ENCODE results near the gene TPX2.

The TPX2 gene

DNA sequence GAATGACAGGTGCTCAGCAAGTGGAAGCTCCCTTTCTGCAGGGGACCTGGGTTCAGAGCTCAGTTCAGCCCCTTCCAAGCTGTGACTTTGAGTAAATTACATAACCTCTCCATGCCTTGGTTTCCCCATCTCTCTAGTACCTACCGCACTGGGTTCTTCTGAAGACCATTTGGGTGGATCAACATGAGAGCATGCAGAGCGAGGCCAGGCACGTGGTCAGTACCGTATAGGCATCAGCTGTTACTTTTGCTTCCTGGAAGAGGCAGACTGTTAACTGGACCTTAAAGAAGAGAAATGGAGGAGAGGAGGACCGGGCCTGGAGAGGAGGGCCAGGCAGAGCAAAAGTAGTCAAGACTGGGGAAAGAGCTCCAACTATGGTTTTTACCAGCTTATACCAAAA lies 78.4 kb downstream of the TPX2 start:
- no peak for DNase-seq (ENCODE audit: low read depth)
- TF ChIP-seq CTCF (IDR thresholded peaks at IDR 0.05; ENCODE audit: low read depth, low read length), result no peak
- TF ChIP-seq, protein P1, sequence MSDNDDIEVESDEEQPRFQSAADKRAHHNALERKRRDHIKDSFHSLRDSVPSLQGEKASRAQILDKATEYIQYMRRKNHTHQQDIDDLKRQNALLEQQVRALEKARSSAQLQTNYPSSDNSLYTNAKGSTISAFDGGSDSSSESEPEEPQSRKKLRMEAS (IDR thresholded peaks at IDR 0.05; ENCODE audit: low read depth, low read length), result no peak
- no peak for TF ChIP-seq MYC (IDR thresholded peaks at IDR 0.05; ENCODE audit: low read depth, low read length)
- TF ChIP-seq POLR2A (IDR thresholded peaks at IDR 0.05; ENCODE audit: extremely low read depth, insufficient read length), result no peak
- H3K4me3 ChIP-seq (ENCODE audit: low read depth, low read length), result no peak overlapping the region

DNA sequence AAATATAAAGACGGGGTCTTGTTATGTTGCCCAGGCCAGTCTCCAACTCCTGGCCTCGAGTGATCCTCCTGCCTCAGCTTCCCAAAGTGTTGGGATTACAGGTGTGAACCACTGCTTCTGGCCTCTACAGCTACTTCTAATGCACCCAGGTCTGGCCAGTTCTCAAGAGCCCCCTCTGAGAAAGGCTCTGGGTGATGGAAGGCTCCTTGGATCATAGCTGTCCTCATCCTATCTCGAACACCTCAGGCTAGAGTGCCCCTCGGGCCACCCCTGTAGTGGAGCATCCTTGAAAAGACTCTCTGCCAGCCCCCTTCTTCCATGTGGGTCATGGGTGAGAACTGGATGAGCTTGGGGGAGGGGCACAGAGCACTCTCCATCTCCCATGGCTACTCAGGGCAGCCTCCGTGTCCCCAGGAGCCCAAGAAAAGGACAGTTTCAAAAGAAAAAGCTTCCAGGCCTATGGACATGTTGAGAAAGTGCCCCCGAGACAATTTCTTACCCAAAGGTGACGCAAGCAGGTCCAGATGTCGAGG lies 79.4 kb downstream of the TPX2 start:
- TF ChIP-seq CTCF (IDR thresholded peaks at IDR 0.05; ENCODE audit: low read depth, low read length), result no peak
- H3K4me3 ChIP-seq (ENCODE audit: low read depth, low read length), result no peak overlapping the region
- no peak for DNase-seq (ENCODE audit: low read depth)

- TF ChIP-seq POLR2A (IDR thresholded peaks at IDR 0.05; ENCODE audit: extremely low read depth, insufficient read length) (no peak), CTCF (IDR thresholded peaks at IDR 0.05; ENCODE audit: low read depth, low read length) (no peak), MYC (IDR thresholded peaks at IDR 0.05; ENCODE audit: low read depth, low read length) (no peak)
- TF ChIP-seq, protein P1 (IDR thresholded peaks at IDR 0.05; ENCODE audit: low read depth, low read length), result no peak
- H3K4me3 ChIP-seq (ENCODE audit: low read depth, low read length), result no peak within 1 kb of the TSS
- DNase-seq (ENCODE audit: low read depth), result no peak
These were observed 80.1 kb downstream of the TPX2 start, which contains the start of gene MYLK2 for GRCh38 chr20:31819083-31819784. Gene MYLK2, plus strand, starts transcription at chr20:31819356. Its CDS starts 225 bp downstream, at chr20:31819581.

DNA sequence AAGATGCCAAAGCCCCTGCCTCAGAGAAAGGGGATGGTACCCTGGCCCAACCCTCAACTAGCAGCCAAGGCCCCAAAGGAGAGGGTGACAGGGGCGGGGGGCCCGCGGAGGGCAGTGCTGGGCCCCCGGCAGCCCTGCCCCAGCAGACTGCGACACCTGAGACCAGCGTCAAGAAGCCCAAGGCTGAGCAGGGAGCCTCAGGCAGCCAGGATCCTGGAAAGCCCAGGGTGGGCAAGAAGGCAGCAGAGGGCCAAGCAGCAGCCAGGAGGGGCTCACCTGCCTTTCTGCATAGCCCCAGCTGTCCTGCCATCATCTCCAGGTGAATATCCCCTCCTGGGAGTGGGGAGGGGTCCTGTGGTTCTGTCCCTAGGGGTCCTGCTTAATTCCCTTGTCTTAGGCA lies 81.1 kb downstream of the TPX2 start:
- TF ChIP-seq POLR2A (IDR thresholded peaks at IDR 0.05; ENCODE audit: extremely low read depth, insufficient read length), result no peak
- TF ChIP-seq, protein P1 (IDR thresholded peaks at IDR 0.05; ENCODE audit: low read depth, low read length), result no peak
- no peak for TF ChIP-seq CTCF (IDR thresholded peaks at IDR 0.05; ENCODE audit: low read depth, low read length)
- TF ChIP-seq MYC (IDR thresholded peaks at IDR 0.05; ENCODE audit: low read depth, low read length), result no peak
- DNase-seq (ENCODE audit: low read depth), result no peak
- H3K4me3 ChIP-seq (ENCODE audit: low read depth, low read length), result no peak overlapping the region

DNA sequence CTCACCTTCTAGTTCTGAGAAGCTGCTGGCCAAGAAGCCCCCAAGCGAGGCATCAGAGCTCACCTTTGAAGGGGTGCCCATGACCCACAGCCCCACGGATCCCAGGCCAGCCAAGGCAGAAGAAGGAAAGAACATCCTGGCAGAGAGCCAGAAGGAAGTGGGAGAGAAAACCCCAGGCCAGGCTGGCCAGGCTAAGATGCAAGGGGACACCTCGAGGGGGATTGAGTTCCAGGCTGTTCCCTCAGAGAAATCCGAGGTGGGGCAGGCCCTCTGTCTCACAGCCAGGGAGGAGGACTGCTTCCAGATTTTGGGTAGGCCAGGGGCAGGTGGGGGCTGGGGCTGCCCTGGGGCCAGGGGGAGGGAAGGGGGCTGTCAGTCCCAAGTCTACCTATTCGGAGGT lies 82.3 kb downstream of the TPX2 start:
- no peak for TF ChIP-seq CTCF (IDR thresholded peaks at IDR 0.05; ENCODE audit: low read depth, low read length)
- no peak for DNase-seq (ENCODE audit: low read depth)
- H3K4me3 ChIP-seq (ENCODE audit: low read depth, low read length), result no peak overlapping the region
